PC-3 (cell line): ENCODE measurements around the gene UTF1. TPM values are rescaled to one million over a fixed set of nuclear protein-coding genes. Genes with fewer than 3 reads are reported as not detected.

Experiments
- ATAC-seq: fragments of 200-7000 bp; cut with Tn5 transposase; 2 replicates; pipeline ENCODE4 v1.9.1; 2020; ENCODE audit warnings: mild to moderate bottlenecking, moderate library complexity
- BruUV-seq: library from RNA; stranded (reverse); fragments of 400-500 nt; replicated peaks from 2 replicates; lab custom pipeline; 2021; lab: Mats Ljungman, UMichigan
- CTCF ChIA-PET: fragments of 300-600 bp; sonication (Branson Sonifier 250); formaldehyde crosslinking; loops from one replicate; lab custom pipeline; 2022; ENCODE audit warnings: antibody characterized with exemption; lab: Charles Lee
- POLR2A ChIA-PET: fragments of 300-600 bp; sonication (Branson Sonifier 250); formaldehyde crosslinking; loops from one replicate; lab custom pipeline; 2022; ENCODE audit warnings: antibody characterized with exemption; ENCODE audit not compliant: unreplicated experiment; lab: Charles Lee
- DNase-seq: peaks from one replicate; pipeline ENCODE4 v3.0.0-alpha.2; 2015
- H2AFZ ChIP-seq: fragments of 300-600 bp; sonication (generic); 2 replicates; pipeline ENCODE4 v1.6.0; 2016; ENCODE audit warnings: antibody characterized with exemption, low read length
- H3F3A ChIP-seq: fragments of 300-600 bp; sonication (generic); one replicate; pipeline ENCODE4 v1.6.0; 2017; ENCODE audit warnings: antibody characterized with exemption, low read length, control low read depth, mild to moderate bottlenecking; ENCODE audit not compliant: unreplicated experiment
- H3K27ac ChIP-seq: fragments of 300-600 bp; sonication (generic); 2 replicates; pipeline ENCODE4 v1.5.1; 2016; ENCODE audit warnings: mild to moderate bottlenecking, low read length
- H3K27me3 ChIP-seq: fragments of 300-600 bp; sonication (generic); 2 replicates; pipeline ENCODE4 v1.6.1; 2016; ENCODE audit warnings: low read length, mixed read lengths
- H3K36me3 ChIP-seq: fragments of 300-600 bp; sonication (generic); 2 replicates; pipeline ENCODE4 v1.6.1; 2016; ENCODE audit warnings: low read depth, mixed run types, low read length, mixed read lengths
- H3K4me1 ChIP-seq: fragments of 300-600 bp; sonication (generic); 2 replicates; pipeline ENCODE4 v1.5.1; 2016; ENCODE audit warnings: low read length; ENCODE audit not compliant: insufficient read depth
- H3K4me2 ChIP-seq: fragments of 300-600 bp; sonication (generic); 2 replicates; pipeline ENCODE4 v1.6.0; 2016; ENCODE audit warnings: low read length
- H3K4me3 ChIP-seq: fragments of 300-600 bp; sonication (generic); 2 replicates; pipeline ENCODE4 v1.5.1; 2016; ENCODE audit warnings: mild to moderate bottlenecking, low read length, mixed read lengths
- H3K79me2 ChIP-seq: fragments of 300-600 bp; sonication (generic); 2 replicates; pipeline ENCODE4 v1.6.1; 2017; ENCODE audit warnings: low read length, mixed read lengths
- H3K9ac ChIP-seq: fragments of 300-600 bp; sonication (generic); 2 replicates; pipeline ENCODE4 v1.6.0; 2016; ENCODE audit warnings: mild to moderate bottlenecking, low read length
- H3K9me2 ChIP-seq: fragments of 300-600 bp; sonication (generic); replicated peaks from 2 replicates; pipeline ENCODE4 v1.6.1; 2016; ENCODE audit warnings: mixed run types, low read length, mixed read lengths
- H3K9me3 ChIP-seq: fragments of 300-600 bp; sonication (generic); 2 replicates; pipeline ENCODE4 v1.6.1; 2016; ENCODE audit warnings: low read length, mixed read lengths
- H4K20me1 ChIP-seq: fragments of 300-600 bp; sonication (generic); 2 replicates; pipeline ENCODE4 v1.6.1; 2016; ENCODE audit warnings: low read length, mixed read lengths
- EZH2 ChIP-seq: fragments of 300-600 bp; sonication (generic); IDR thresholded peaks from one replicate; pipeline ENCODE4 v1.6.1; 2017; ENCODE audit warnings: antibody characterized with exemption, mild to moderate bottlenecking, low read length; ENCODE audit not compliant: unreplicated experiment
- EZH2phosphoT487 ChIP-seq: fragments of 300-600 bp; sonication (generic); IDR thresholded peaks from 2 replicates; pipeline ENCODE4 v1.6.1; 2018; ENCODE audit warnings: mild to moderate bottlenecking, antibody characterized with exemption, low read length, borderline replicate concordance
- intact Hi-C: fragments of 100-400 bp; cut with micrococcal nuclease; formaldehyde crosslinking; loops from 2 replicates; pipeline ENCODE4 v1.9.0; 2023
- total RNA-seq: library from RNA; depleted of rRNA; stranded (reverse); fragments of >200 nt; gene quantifications from 2 replicates; pipeline ENCODE4 v1.2.3, GENCODE V29; 2014
- TF ChIP-seq, protein P1 (sequence below): fragments of 300-600 bp; sonication (generic); conservative IDR thresholded peaks from 2 replicates; pipeline ENCODE4 v1.5.1; 2017; ENCODE audit warnings: antibody characterized with exemption, low read depth, mild to moderate bottlenecking, low read length

Gene UTF1
- total RNA-seq, 1 experiment from 2014 or later: not detected

GRCh38 chr10:133267293-133267692 lies 37.3 kb downstream of the UTF1 start:
- DNase-seq: no peak
- no peak overlapping the region for H3K9ac ChIP-seq
- ChIA-PET POLR2A (no interaction called here), CTCF (no interaction called here)
- peaks cover 5% of the 10 kb centered on the region; the same call in 1 of the 2 replicates for H3K36me3 ChIP-seq
- TF ChIP-seq EZH2 (no peak), EZH2phosphoT487 (no peak)
- TF ChIP-seq, protein P1, sequence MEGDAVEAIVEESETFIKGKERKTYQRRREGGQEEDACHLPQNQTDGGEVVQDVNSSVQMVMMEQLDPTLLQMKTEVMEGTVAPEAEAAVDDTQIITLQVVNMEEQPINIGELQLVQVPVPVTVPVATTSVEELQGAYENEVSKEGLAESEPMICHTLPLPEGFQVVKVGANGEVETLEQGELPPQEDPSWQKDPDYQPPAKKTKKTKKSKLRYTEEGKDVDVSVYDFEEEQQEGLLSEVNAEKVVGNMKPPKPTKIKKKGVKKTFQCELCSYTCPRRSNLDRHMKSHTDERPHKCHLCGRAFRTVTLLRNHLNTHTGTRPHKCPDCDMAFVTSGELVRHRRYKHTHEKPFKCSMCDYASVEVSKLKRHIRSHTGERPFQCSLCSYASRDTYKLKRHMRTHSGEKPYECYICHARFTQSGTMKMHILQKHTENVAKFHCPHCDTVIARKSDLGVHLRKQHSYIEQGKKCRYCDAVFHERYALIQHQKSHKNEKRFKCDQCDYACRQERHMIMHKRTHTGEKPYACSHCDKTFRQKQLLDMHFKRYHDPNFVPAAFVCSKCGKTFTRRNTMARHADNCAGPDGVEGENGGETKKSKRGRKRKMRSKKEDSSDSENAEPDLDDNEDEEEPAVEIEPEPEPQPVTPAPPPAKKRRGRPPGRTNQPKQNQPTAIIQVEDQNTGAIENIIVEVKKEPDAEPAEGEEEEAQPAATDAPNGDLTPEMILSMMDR: no peak
- H4K20me1 ChIP-seq: no peaks in the 10 kb centered on the region
- no TSS peak for BruUV-seq
- no peak for ATAC-seq
- H3K4me1 ChIP-seq: peaks cover 22% of the 10 kb centered on the region
- intact Hi-C loops: no loop called here
- H3K79me2 ChIP-seq: no peaks in the 10 kb centered on the region
- H3K9me2 ChIP-seq: no peaks in the 10 kb centered on the region
- no peaks in the 10 kb centered on the region for H3K27me3 ChIP-seq
- no peak overlapping the region for H3K27ac ChIP-seq
- H3K4me3 ChIP-seq: no peak overlapping the region
- H2AFZ ChIP-seq: no peak overlapping the region
- no peaks in the 10 kb centered on the region for H3F3A ChIP-seq
- H3K9me3 ChIP-seq: no peaks in the 10 kb centered on the region
- no peak overlapping the region for H3K4me2 ChIP-seq

- Histone ChIP-seq H3K27me3 (no peaks in the 10 kb centered on the region), H3K4me1 (peaks cover 19% of the 10 kb centered on the region), H2AFZ (no peak overlapping the region), H3K27ac (no peak overlapping the region), H4K20me1 (no peaks in the 10 kb centered on the region), H3K9ac (no peak overlapping the region), H3K4me3 (no peak overlapping the region), H3K4me2 (no peak overlapping the region), H3K79me2 (no peaks in the 10 kb centered on the region), H3K36me3 (peaks cover 5% of the 10 kb centered on the region; the same call in 1 of the 2 replicates), H3K9me3 (no peaks in the 10 kb centered on the region), H3K9me2 (no peaks in the 10 kb centered on the region), H3F3A (no peaks in the 10 kb centered on the region)
- ChIA-PET CTCF (no interaction called here), POLR2A (no interaction called here)
- intact Hi-C loops: no loop called here
- no TSS peak for BruUV-seq
- no peak for TF ChIP-seq EZH2phosphoT487
- TF ChIP-seq, protein P1: no peak
- TF ChIP-seq EZH2: no peak
- DNase-seq: no peak
- ATAC-seq: no peak
These were observed 37.8 kb downstream of the UTF1 start for GRCh38 chr10:133267829-133268228.

- H3K4me2 ChIP-seq: no peak overlapping the region
- no peaks in the 10 kb centered on the region for H4K20me1 ChIP-seq
- H3K9me3 ChIP-seq: no peaks in the 10 kb centered on the region
- H3K36me3 ChIP-seq: peaks cover 5% of the 10 kb centered on the region; the same call in 1 of the 2 replicates
- ChIA-PET CTCF (no interaction called here), POLR2A (no interaction called here)
- H3K4me1 ChIP-seq: peaks cover 19% of the 10 kb centered on the region
- intact Hi-C loops: no loop called here
- TF ChIP-seq, protein P1: no peak
- TF ChIP-seq EZH2 (no peak), EZH2phosphoT487 (no peak)
- BruUV-seq: no TSS peak
- H3K9ac ChIP-seq: no peak overlapping the region
- H3K9me2 ChIP-seq: no peaks in the 10 kb centered on the region
- H3K27me3 ChIP-seq: no peaks in the 10 kb centered on the region
- DNase-seq (no peak), ATAC-seq (no peak)
- no peaks in the 10 kb centered on the region for H3F3A ChIP-seq
- no peak overlapping the region for H2AFZ ChIP-seq
- peaks cover 3% of the 10 kb centered on the region; the same call in 1 of the 2 replicates for H3K79me2 ChIP-seq
- H3K4me3 ChIP-seq: no peak overlapping the region
- no peak overlapping the region for H3K27ac ChIP-seq
These were observed 38.5 kb downstream of the UTF1 start for GRCh38 chr10:133268532-133268931.
